ENCODE data around the gene HADH. TPM values are rescaled to one million over a fixed set of nuclear protein-coding genes. Genes with fewer than 3 reads are reported as not detected.

Gene HADH
- total and polyA plus RNA-seq, 4 donors = 27.5 to 140 (median 94.3) TPM

DNA sequence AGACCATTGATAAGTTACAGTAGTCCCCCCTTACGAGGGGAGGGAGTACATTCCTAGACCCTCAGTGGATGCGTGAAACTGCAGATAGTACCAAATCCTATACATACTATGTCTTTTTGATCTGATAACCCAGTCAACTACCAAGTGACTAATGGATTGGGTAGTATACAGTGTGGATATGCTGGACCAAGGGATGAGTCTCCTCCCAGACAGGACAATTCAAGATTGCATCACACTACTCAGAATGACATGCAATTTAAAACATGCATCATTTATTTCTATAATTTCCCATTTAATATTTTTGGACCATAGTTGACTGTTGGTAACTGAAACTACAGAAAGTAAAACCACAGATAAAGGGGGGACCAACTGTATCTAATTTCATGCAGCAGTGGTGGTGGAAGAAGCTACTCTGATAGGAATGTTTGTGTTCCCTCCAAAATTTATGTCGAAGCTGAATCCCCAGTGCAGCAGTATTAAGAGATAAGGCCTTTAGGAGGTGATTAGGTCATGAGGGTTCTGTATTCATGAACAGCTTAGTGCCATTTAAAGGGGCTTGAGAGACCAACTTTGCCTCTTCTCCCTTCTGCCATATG, 11.9 kb downstream of the HADH start (continued):
- TF ChIP-seq, protein P1, sequence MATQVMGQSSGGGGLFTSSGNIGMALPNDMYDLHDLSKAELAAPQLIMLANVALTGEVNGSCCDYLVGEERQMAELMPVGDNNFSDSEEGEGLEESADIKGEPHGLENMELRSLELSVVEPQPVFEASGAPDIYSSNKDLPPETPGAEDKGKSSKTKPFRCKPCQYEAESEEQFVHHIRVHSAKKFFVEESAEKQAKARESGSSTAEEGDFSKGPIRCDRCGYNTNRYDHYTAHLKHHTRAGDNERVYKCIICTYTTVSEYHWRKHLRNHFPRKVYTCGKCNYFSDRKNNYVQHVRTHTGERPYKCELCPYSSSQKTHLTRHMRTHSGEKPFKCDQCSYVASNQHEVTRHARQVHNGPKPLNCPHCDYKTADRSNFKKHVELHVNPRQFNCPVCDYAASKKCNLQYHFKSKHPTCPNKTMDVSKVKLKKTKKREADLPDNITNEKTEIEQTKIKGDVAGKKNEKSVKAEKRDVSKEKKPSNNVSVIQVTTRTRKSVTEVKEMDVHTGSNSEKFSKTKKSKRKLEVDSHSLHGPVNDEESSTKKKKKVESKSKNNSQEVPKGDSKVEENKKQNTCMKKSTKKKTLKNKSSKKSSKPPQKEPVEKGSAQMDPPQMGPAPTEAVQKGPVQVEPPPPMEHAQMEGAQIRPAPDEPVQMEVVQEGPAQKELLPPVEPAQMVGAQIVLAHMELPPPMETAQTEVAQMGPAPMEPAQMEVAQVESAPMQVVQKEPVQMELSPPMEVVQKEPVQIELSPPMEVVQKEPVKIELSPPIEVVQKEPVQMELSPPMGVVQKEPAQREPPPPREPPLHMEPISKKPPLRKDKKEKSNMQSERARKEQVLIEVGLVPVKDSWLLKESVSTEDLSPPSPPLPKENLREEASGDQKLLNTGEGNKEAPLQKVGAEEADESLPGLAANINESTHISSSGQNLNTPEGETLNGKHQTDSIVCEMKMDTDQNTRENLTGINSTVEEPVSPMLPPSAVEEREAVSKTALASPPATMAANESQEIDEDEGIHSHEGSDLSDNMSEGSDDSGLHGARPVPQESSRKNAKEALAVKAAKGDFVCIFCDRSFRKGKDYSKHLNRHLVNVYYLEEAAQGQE (IDR thresholded peaks at IDR 0.05) = no peak
- no peak for TF ChIP-seq SP1 (IDR thresholded peaks at IDR 0.05)
- TF ChIP-seq FOXA2 (IDR thresholded peaks at IDR 0.05) = no peak
- no peak for TF ChIP-seq GABPA (IDR thresholded peaks at IDR 0.05 in 1 of 2, conservative IDR thresholded peaks at IDR 0.05 in 1 of 2)

DNA sequence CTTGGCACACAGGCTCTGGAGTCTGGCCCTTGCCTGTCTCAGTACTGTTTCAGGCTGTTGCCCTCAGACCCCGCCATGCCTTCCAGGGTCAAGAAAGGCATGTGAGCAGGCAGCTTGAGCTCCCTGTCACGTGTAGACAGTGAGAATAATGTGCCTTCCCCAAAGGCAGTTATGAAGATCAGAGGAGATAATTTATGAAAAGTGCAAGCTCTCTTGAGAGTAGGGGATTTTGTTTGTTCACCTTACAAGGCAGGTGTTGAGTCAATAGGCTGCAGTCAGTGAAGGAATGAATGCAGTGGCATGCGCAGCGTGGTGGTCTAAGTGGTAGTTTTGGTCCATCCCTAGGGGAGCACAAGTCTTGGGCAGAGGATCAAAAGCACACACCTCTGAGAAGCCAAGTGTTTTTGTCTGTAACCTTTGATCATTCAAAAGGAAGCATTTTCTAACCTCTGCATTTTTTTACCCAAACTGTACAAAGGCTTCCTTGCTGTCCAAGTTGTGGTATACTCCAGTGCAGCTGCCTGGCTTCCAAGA, 14.4 kb downstream of the HADH start:
- WGBS = 92% methylated on average over 4 of the region's 4 CpGs
- H3K27ac ChIP-seq (ENCODE audit: low read depth in 1 of 2, low read length in 2 of 2) = no peak overlapping the region
- TF ChIP-seq, protein P2, sequence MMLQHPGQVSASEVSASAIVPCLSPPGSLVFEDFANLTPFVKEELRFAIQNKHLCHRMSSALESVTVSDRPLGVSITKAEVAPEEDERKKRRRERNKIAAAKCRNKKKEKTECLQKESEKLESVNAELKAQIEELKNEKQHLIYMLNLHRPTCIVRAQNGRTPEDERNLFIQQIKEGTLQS (IDR thresholded peaks at IDR 0.05) = no peak
- TF ChIP-seq, protein P3, sequence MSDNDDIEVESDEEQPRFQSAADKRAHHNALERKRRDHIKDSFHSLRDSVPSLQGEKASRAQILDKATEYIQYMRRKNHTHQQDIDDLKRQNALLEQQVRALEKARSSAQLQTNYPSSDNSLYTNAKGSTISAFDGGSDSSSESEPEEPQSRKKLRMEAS (IDR thresholded peaks at IDR 0.05) = no peak
- no peak for TF ChIP-seq NR2F2 (IDR thresholded peaks at IDR 0.05)
- TF ChIP-seq, protein P4, sequence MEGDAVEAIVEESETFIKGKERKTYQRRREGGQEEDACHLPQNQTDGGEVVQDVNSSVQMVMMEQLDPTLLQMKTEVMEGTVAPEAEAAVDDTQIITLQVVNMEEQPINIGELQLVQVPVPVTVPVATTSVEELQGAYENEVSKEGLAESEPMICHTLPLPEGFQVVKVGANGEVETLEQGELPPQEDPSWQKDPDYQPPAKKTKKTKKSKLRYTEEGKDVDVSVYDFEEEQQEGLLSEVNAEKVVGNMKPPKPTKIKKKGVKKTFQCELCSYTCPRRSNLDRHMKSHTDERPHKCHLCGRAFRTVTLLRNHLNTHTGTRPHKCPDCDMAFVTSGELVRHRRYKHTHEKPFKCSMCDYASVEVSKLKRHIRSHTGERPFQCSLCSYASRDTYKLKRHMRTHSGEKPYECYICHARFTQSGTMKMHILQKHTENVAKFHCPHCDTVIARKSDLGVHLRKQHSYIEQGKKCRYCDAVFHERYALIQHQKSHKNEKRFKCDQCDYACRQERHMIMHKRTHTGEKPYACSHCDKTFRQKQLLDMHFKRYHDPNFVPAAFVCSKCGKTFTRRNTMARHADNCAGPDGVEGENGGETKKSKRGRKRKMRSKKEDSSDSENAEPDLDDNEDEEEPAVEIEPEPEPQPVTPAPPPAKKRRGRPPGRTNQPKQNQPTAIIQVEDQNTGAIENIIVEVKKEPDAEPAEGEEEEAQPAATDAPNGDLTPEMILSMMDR (IDR thresholded peaks at IDR 0.05; ENCODE audit: low read depth, low read length, missing input control) = no peak
- TF ChIP-seq HNF4A (conservative IDR thresholded peaks at IDR 0.05) = no peak
- TF ChIP-seq HNF4G (IDR thresholded peaks at IDR 0.05) = no peak
- no peak for TF ChIP-seq FOXA1 (IDR thresholded peaks at IDR 0.05)
- no peak for TF ChIP-seq EGR1 (IDR thresholded peaks at IDR 0.05; ENCODE audit: low read depth in 2 of 2)
- no peak for TF ChIP-seq YY1 (IDR thresholded peaks at IDR 0.05)
- TF ChIP-seq SP1 (IDR thresholded peaks at IDR 0.05) = no peak
- no peak for TF ChIP-seq RXRA (IDR thresholded peaks at IDR 0.05)
- no peak for TF ChIP-seq FOXA2 (IDR thresholded peaks at IDR 0.05)
- TF ChIP-seq, protein P5, sequence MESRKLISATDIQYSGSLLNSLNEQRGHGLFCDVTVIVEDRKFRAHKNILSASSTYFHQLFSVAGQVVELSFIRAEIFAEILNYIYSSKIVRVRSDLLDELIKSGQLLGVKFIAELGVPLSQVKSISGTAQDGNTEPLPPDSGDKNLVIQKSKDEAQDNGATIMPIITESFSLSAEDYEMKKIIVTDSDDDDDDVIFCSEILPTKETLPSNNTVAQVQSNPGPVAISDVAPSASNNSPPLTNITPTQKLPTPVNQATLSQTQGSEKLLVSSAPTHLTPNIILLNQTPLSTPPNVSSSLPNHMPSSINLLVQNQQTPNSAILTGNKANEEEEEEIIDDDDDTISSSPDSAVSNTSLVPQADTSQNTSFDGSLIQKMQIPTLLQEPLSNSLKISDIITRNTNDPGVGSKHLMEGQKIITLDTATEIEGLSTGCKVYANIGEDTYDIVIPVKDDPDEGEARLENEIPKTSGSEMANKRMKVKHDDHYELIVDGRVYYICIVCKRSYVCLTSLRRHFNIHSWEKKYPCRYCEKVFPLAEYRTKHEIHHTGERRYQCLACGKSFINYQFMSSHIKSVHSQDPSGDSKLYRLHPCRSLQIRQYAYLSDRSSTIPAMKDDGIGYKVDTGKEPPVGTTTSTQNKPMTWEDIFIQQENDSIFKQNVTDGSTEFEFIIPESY (IDR thresholded peaks at IDR 0.05) = no peak
- no peak for TF ChIP-seq RAD21 (IDR thresholded peaks at IDR 0.05)
- TF ChIP-seq GABPA (IDR thresholded peaks at IDR 0.05 in 1 of 2, conservative IDR thresholded peaks at IDR 0.05 in 1 of 2) = no peak
- no peak for DNase-seq (ENCODE audit: low spot score)
- peaks cover 2 to 23% (median 6%) of the 10 kb centered on the region in 4 donors for H3K4me1 ChIP-seq (ENCODE audit: control insufficient read depth in 4 of 4, insufficient read depth in 4 of 4, low read length in 3 of 4)
- no peak overlapping the region for H3K4me3 ChIP-seq (ENCODE audit: low read depth in 1 of 3, low read length in 3 of 3)
- no peaks in the 10 kb centered on the region for H3K27me3 ChIP-seq (ENCODE audit: control insufficient read depth in 4 of 4, insufficient read depth in 4 of 4, low read length in 3 of 4)
- H3K9me3 ChIP-seq (ENCODE audit: control insufficient read depth in 4 of 4, low read length in 3 of 4) = no peaks in the 10 kb centered on the region
- H3K36me3 ChIP-seq (ENCODE audit: control insufficient read depth in 4 of 4, insufficient read depth in 3 of 4, low read depth in 1 of 4, low read length in 3 of 4) = no peaks in the 10 kb centered on the region
- H3K9ac ChIP-seq (ENCODE audit: low read depth in 1 of 2, low read length in 2 of 2) = no peak overlapping the region

All from liver (tissue), 9 donors.